ENCODE results near the gene TMA7B.
A peak's percentile ranks its signal among the peaks of the same experiment; 100 is the strongest.

The TMA7B gene

DNA sequence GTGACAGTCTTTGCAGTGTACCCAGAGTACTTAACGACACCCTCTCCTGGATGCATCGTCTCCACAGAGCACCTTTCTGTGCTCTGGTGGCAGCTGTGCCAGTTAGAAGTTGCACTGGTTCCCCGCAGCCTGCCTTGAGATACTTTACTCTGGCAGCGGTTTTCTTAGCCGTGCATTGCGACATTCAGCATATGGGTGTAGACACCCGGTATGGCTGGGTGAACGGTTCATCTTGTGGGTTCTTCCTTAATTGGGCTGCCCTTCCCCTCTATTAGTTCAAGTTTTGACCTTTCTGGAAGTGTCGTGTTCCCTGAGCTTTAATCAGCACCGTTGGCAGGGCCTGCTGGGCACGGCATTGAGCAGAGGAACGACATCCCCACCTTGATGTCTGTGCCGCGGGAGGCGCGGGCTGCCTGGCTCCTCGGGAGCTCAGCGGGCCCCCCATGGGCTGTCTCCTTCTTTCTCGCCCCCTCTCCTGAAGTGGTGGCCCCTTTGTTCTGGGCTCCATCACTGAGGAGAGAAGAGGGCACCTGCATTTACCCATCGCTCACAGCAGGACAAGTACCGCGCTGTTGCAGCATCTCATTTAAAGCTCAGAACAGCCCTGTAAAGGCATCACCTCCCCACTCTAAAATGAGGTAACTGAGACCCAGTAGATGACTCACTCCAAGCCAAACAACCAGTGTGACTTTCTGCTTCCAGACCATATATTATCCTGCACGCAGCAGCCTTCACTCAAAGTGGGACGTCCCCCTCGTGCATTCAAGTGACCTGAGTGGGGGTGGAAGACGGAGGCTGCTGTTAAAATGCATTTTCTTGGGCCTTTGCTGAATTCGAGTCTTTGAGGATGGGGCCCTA, 47.9 kb downstream of the TMA7B start:
- TF ChIP-seq CTCF (IDR thresholded peaks at IDR 0.05; ENCODE audit: poor library complexity, severe bottlenecking): no peak
- H3K4me1 ChIP-seq (ENCODE audit: insufficient read depth, poor library complexity, severe bottlenecking): peaks cover 27% of the 10 kb centered on the region
- ATAC-seq (ENCODE audit: low read depth) (no peak), DNase-seq (ENCODE audit: low spot score) (no peak)
- no peaks in the 10 kb centered on the region for H3K9me3 ChIP-seq (ENCODE audit: severe bottlenecking)
- H3K36me3 ChIP-seq (ENCODE audit: low read depth): no peaks in the 10 kb centered on the region
- H3K27ac ChIP-seq (ENCODE audit: poor library complexity, severe bottlenecking): no peak overlapping the region
- no peak overlapping the region for H3K4me3 ChIP-seq (ENCODE audit: severe bottlenecking)
- no peaks in the 10 kb centered on the region for H3K27me3 ChIP-seq (ENCODE audit: insufficient read depth, poor library complexity, severe bottlenecking)

DNA sequence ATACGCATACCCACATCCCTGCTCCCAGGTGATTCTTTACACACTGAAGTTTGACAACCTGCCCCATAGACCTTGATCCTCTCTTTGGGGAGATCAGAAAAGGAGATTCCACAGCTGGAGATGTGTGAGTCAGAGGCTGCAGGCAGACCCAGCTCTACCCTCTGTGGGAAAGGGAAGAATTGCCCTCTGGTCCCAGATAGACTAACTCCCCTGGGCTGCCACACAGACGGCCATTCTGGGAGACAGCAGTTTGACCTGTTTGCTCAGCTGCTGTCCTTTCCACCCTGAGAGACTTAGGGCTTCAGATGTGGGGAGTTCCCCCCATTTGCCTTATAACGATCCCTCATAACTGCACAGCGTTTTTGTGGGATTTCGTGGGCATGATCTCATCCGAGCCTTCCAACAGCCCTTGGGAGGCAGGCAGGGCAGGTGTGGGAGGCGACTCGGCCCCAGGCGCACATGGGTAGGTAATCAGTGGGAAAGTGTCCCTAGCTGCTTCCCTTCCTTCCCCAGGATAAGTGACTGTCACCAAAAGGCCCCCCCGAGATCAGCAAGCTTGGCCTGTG, 48.6 kb downstream of the TMA7B start:
- H3K4me3 ChIP-seq (ENCODE audit: severe bottlenecking): no peak overlapping the region
- no peak for DNase-seq (ENCODE audit: low spot score)
- peak; percentile 57; the same call in 1 of the 3 replicates for ATAC-seq (ENCODE audit: low read depth)
- peaks cover 31% of the 10 kb centered on the region for H3K4me1 ChIP-seq (ENCODE audit: insufficient read depth, poor library complexity, severe bottlenecking)
- H3K36me3 ChIP-seq (ENCODE audit: low read depth): no peaks in the 10 kb centered on the region
- no peak overlapping the region for H3K27ac ChIP-seq (ENCODE audit: poor library complexity, severe bottlenecking)
- no peaks in the 10 kb centered on the region for H3K9me3 ChIP-seq (ENCODE audit: severe bottlenecking)
- H3K27me3 ChIP-seq (ENCODE audit: insufficient read depth, poor library complexity, severe bottlenecking): no peaks in the 10 kb centered on the region
- TF ChIP-seq CTCF (IDR thresholded peaks at IDR 0.05; ENCODE audit: poor library complexity, severe bottlenecking): no peak

DNA sequence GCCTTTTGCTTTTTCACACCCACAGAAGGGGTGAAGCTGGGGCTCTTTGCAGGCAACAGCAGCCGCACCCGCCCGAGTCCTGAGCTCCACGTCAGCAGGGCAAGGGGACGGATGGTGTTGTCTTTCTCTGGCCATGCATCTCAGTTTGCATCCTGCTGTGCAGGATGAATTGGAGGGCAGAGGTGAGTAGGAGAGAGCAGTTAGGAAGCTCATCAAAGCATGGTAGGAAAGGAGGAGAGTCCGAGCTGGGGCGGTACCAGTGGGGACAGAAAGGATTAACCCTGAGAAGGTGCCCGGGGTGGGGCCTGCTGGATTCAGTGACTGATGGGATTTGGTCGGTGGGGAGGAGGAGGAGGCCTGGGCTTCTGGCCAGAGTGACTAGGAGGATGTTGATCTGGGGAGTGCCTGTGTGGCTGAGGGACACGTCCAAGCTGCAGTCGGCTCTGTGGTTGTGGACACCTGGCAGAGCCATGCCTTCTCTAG, 49.1 kb downstream of the TMA7B start:
- DNase-seq (ENCODE audit: low spot score): no peak
- no peak overlapping the region for H3K4me3 ChIP-seq (ENCODE audit: severe bottlenecking)
- ATAC-seq (ENCODE audit: low read depth): peak; percentile 26; the same call in 1 of the 3 replicates

DNA sequence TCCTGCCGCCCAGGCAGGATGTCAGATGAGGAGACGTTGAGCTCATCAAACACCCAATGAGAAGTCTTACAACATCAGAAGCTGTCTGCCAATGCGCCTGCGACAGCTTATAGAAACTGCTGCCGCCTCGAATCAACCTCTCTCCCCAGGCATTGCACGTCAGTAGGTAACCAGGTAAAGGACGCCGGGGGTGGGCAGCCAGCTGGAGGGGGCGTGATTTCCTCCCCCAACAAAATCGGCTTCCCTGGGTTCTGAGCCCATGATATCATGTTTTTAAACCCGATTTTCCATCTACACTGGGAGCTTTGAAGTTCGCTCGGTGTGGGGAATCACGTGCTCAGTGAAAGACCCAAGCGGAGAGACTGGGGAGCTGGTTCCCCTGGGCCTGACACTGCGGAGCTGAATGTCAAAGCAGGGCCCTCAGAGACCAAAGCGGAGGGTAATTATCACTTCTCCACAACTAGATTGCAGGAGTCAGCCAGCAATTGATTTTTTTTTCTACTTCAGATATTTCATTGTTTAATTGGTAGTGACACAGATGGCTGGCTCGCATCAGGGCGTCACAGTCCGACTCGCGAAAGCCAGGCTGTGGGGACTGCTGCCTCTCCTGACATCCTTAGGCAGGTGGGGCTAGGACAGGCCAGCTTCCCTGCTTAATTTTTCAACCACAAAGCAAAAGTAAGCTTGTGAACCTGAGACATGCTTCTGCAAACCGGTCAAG, 49.9 kb downstream of the TMA7B start:
- no peaks in the 10 kb centered on the region for H3K27me3 ChIP-seq (ENCODE audit: insufficient read depth, poor library complexity, severe bottlenecking)
- H3K36me3 ChIP-seq (ENCODE audit: low read depth): no peaks in the 10 kb centered on the region
- no peaks in the 10 kb centered on the region for H3K9me3 ChIP-seq (ENCODE audit: severe bottlenecking)
- ATAC-seq (ENCODE audit: low read depth) (no peak), DNase-seq (ENCODE audit: low spot score) (no peak)
- no peak overlapping the region for H3K27ac ChIP-seq (ENCODE audit: poor library complexity, severe bottlenecking)
- no peak overlapping the region for H3K4me3 ChIP-seq (ENCODE audit: severe bottlenecking)
- TF ChIP-seq CTCF (IDR thresholded peaks at IDR 0.05; ENCODE audit: poor library complexity, severe bottlenecking): no peak
- H3K4me1 ChIP-seq (ENCODE audit: insufficient read depth, poor library complexity, severe bottlenecking): peaks cover 37% of the 10 kb centered on the region

More for the DNA sequence above, 49.1 kb downstream of the TMA7B start:
- Histone ChIP-seq H3K9me3 (ENCODE audit: severe bottlenecking) (no peaks in the 10 kb centered on the region), H3K36me3 (ENCODE audit: low read depth) (no peaks in the 10 kb centered on the region), H3K27ac (ENCODE audit: poor library complexity, severe bottlenecking) (no peak overlapping the region), H3K4me1 (ENCODE audit: insufficient read depth, poor library complexity, severe bottlenecking) (peaks cover 35% of the 10 kb centered on the region), H3K27me3 (ENCODE audit: insufficient read depth, poor library complexity, severe bottlenecking) (no peaks in the 10 kb centered on the region)
- TF ChIP-seq CTCF (IDR thresholded peaks at IDR 0.05; ENCODE audit: poor library complexity, severe bottlenecking): no peak
